Measurements from ENCODE around the gene NAALADL2. TPM values are rescaled to one million over a fixed set of nuclear protein-coding genes. Genes with fewer than 3 reads are reported as not detected.
"Not testable (repeated sequence)": the region's sequence is repeated elsewhere in the genome, so short reads cannot be mapped to it uniquely, and the experiment has no call there.

Gene NAALADL2
- total RNA-seq, 2 donors from 2014 or later = 8.5 to 24.3 TPM

DNA sequence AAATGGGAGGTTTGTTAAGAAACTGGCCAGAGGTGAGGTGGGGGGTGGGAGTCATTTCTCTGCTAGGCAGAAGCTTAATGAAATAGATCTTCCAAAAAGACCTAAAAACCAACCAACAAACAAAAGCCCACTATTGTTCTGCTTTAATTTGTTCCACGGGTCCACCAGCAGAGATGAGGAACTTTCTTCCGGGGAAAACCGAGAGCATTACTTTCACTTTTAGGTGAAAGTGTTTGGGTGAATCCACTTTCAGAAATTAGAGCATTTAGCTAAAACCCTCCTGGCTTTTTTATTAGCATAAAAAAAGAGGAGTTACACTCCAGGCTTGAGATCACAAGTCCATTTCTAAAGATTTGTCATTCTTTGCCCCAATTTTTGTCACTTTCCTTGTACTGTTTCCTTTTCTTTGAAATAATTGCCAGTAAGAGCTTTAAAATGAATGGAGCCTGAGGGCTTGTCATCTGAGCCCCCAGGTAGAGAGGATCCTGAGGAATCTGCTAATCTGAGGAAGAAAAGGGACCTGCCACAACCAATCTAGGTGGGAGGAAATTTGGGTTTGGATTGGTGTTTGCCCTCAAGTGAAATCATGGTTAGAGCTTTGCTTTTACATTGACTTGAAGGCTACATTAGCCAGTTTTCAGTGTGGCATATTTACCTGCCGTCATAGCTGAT lies 667.6 kb downstream of the NAALADL2 start:
- DNase-seq = no peak
- H3K9me3 ChIP-seq = no peaks in the 10 kb centered on the region
- H3K4me1 ChIP-seq = no peaks in the 10 kb centered on the region
- intact Hi-C loops (cut with DNase I) = no loop called here
- TF ChIP-seq, protein P1, sequence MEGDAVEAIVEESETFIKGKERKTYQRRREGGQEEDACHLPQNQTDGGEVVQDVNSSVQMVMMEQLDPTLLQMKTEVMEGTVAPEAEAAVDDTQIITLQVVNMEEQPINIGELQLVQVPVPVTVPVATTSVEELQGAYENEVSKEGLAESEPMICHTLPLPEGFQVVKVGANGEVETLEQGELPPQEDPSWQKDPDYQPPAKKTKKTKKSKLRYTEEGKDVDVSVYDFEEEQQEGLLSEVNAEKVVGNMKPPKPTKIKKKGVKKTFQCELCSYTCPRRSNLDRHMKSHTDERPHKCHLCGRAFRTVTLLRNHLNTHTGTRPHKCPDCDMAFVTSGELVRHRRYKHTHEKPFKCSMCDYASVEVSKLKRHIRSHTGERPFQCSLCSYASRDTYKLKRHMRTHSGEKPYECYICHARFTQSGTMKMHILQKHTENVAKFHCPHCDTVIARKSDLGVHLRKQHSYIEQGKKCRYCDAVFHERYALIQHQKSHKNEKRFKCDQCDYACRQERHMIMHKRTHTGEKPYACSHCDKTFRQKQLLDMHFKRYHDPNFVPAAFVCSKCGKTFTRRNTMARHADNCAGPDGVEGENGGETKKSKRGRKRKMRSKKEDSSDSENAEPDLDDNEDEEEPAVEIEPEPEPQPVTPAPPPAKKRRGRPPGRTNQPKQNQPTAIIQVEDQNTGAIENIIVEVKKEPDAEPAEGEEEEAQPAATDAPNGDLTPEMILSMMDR (IDR thresholded peaks at IDR 0.05) = no peak
- H3K4me3 ChIP-seq = no peak overlapping the region
- H3K9ac ChIP-seq (ENCODE audit: low read depth in 2 of 2, low read length in 2 of 2) = no peak overlapping the region
- no peaks in the 10 kb centered on the region for H3K36me3 ChIP-seq
- H3K27ac ChIP-seq = no peak overlapping the region
- no peaks in the 10 kb centered on the region for H3K27me3 ChIP-seq

DNA sequence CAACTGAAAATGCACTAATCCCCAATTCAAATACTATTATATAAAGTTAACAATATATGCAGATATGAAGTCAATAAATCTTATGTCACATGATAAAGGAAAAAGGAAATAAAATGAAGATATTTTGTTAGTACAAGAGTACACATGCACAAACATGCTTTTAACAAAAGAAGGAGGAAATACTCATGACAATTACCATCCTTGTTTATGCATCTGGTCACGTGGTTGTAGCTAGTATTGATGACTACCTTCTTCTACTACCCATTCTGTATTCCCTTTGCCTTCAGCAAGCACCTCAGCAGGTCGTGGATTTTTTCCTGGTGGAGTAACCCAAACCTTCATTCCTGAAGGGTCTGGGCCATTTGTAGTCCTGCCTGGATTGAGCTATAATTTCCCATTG lies 669.6 kb downstream of the NAALADL2 start:
- H3K27me3 ChIP-seq; H3K9me3 ChIP-seq; intact Hi-C loops (cut with DNase I): not testable (repeated sequence)

DNA sequence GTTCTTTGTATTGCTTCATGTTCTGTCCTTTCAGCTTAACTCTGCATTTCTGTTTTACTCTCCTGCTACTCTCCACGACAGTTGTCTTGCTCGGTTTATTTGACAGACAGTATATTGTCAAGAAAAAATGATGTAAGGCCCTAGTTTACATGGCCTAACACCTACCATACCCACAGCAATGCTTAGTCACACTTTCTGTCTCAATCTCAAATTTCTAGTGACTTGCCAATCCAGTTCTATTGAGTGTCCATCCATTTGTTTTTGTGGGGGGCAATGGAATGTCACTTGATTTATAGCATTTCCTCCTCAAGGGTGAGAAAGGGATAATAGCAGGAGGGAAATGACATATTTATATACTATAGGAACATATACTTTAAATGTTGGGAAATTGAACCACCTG lies 676.2 kb downstream of the NAALADL2 start:
- Histone ChIP-seq H3K4me1 (no peaks in the 10 kb centered on the region), H3K36me3 (no peaks in the 10 kb centered on the region), H3K27me3 (no peaks in the 10 kb centered on the region), H3K4me3 (no peak overlapping the region), H3K9ac (ENCODE audit: low read depth in 2 of 2, low read length in 2 of 2) (no peak overlapping the region), H3K9me3 (no peaks in the 10 kb centered on the region), H3K27ac (no peak overlapping the region)
- DNase-seq = no peak
- TF ChIP-seq, protein P1 (IDR thresholded peaks at IDR 0.05) = no peak
- intact Hi-C loops (cut with DNase I) = no loop called here

More for the DNA sequence above, 669.6 kb downstream of the NAALADL2 start:
- not testable (repeated sequence) for H3K36me3 ChIP-seq; DNase-seq; H3K9ac ChIP-seq (ENCODE audit: low read depth in 2 of 2, low read length in 2 of 2); H3K27ac ChIP-seq; H3K4me3 ChIP-seq; H3K4me1 ChIP-seq

DNA sequence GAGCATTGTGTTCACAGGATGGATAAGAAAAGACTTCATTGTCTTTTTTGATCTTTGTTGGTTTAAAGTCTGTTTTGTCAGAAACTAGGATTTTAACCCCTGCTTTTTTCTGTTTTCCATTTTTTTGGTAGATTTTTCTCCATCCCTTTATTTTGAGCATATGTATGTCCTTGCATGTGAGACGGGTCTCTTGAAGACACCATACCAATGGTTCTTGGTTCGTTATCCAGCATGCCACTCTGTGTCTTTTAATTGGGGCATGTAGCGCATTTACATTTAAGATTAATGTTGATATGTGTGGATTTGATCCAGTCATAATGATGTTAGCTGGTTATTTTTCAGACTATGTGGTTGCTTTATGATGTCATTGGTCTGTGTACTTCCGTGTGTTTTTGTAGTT lies 687.0 kb downstream of the NAALADL2 start:
- H3K27ac ChIP-seq = no peak overlapping the region
- no peaks in the 10 kb centered on the region for H3K27me3 ChIP-seq
- no peak overlapping the region for H3K9ac ChIP-seq (ENCODE audit: low read depth in 2 of 2, low read length in 2 of 2)
- no peak overlapping the region for H3K4me3 ChIP-seq
- H3K9me3 ChIP-seq = no peaks in the 10 kb centered on the region
- H3K4me1 ChIP-seq = no peaks in the 10 kb centered on the region
- TF ChIP-seq, protein P1 (IDR thresholded peaks at IDR 0.05) = no peak
- intact Hi-C loops (cut with DNase I) = no loop called here
- DNase-seq = no peak
- H3K36me3 ChIP-seq = no peaks in the 10 kb centered on the region

DNA sequence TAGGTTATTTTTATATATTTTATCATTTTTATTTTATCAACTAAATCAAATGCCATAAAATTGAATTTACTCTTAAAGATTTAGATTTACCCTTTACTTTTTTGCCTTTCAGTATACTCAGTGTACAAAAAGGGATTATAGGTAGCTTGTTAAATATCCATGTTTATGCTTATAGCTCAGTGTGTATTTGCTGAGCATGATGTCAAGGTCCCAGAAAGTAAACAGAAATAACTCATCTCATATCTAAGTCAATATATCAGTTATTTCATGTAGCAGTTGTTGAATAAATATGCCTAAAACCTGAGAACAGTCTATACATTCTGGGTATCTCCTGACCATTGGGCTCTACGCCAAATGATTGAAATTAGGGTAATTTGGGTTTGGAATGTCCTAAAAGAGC lies 693.8 kb downstream of the NAALADL2 start:
- no peaks in the 10 kb centered on the region for H3K27me3 ChIP-seq
- TF ChIP-seq, protein P1 (IDR thresholded peaks at IDR 0.05) = no peak
- H3K4me3 ChIP-seq = no peak overlapping the region
- H3K9ac ChIP-seq (ENCODE audit: low read depth in 2 of 2, low read length in 2 of 2) = no peak overlapping the region
- H3K4me1 ChIP-seq = no peaks in the 10 kb centered on the region
- DNase-seq = no peak
- H3K27ac ChIP-seq = no peak overlapping the region
- intact Hi-C loops (cut with DNase I) = no loop called here
- H3K36me3 ChIP-seq = no peaks in the 10 kb centered on the region
- no peaks in the 10 kb centered on the region for H3K9me3 ChIP-seq

DNA sequence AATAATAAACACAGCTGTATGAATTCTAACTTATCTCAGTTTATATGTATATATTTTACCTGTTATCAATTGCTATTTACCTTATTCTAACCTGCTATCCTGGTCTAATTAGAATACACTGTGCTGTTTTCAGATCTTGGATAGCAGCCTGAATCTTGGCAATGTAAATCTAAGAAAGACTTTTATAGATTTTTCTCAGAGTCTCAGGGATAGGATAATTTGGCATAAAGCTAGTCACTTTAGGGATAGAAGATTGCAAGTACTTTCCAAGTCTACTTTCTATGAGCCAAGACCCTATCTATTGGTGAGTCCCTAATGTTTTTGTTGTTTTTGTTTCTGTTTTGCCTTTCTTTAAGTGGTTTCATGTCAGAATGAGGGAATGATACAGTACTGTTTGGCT lies 695.7 kb downstream of the NAALADL2 start:
- no peak overlapping the region for H3K4me3 ChIP-seq
- no peak for DNase-seq
- no peak overlapping the region for H3K9ac ChIP-seq (ENCODE audit: low read depth in 2 of 2, low read length in 2 of 2)
- H3K27ac ChIP-seq = no peak overlapping the region
- H3K36me3 ChIP-seq = no peaks in the 10 kb centered on the region
- no peaks in the 10 kb centered on the region for H3K27me3 ChIP-seq
- TF ChIP-seq, protein P1 (IDR thresholded peaks at IDR 0.05) = no peak
- intact Hi-C loops (cut with DNase I) = no loop called here
- no peaks in the 10 kb centered on the region for H3K4me1 ChIP-seq
- H3K9me3 ChIP-seq = no peaks in the 10 kb centered on the region
